IPS-NIHi7 (cell line): ENCODE data around the gene OCA2.
"Not testable (repeated sequence)": the region's sequence is repeated elsewhere in the genome, so short reads cannot be mapped to it uniquely, and the experiment has no call there.

ENCODE experiments used
- DNase-seq: peaks from one replicate; pipeline ENCODE4 v3.0.0; 2012; ENCODE audit warnings: mixed read lengths; ENCODE audit errors: extremely low spot score

Gene OCA2

GRCh38 chr15:28023933-28024888 lies 74.9 kb downstream of the OCA2 start:
- no peak for DNase-seq

GRCh38 chr15:28023422-28023821 lies 75.7 kb downstream of the OCA2 start:
- peak; percentile 4 for DNase-seq

GRCh38 chr15:28022961-28023360 lies 76.2 kb downstream of the OCA2 start:
- DNase-seq = no peak

DNA sequence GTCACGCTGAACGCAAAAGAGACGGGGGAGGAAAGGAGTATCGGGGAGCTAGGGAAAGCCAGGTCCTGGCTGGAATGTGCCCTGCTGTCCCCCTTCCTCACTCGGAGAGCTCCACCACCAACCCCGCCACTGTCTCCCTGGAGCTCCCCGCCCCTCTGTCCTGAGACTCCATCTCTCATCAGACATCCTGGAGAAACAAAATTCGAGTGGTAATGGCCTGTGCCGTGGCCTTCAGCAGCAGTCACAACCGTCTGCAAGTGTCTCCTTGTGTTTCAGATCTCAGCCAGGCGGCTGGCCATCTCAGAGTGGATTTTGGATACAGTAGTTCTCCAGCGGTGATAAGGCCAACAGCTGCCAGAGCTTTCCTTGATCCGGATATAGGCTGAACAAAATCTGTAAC lies 76.9 kb downstream of the OCA2 start:
- peak; percentile 8 for DNase-seq

- DNase-seq = peak; percentile 81
These were observed 77.7 kb downstream of the OCA2 start for GRCh38 chr15:28021281-28022039.

DNA sequence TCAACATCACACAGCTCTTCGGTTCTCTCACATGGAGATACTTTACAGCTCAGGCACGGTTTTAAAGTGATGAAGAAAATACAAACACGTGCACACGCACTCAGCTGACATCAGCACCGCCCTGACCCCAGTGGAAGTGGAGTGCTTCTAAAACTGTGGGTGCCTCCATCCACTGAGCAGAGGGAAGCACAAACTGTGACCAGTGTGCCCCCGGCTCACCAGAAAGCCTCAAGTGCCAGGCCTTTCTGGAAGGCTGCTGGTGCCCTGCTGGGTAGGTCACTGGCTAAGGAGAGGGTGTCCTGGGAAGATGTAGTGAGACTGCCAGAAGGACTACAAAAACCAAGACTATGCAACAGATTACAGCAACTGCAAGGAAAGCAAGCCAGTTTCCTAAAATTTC lies 78.5 kb downstream of the OCA2 start:
- DNase-seq = peak; percentile 4

DNA sequence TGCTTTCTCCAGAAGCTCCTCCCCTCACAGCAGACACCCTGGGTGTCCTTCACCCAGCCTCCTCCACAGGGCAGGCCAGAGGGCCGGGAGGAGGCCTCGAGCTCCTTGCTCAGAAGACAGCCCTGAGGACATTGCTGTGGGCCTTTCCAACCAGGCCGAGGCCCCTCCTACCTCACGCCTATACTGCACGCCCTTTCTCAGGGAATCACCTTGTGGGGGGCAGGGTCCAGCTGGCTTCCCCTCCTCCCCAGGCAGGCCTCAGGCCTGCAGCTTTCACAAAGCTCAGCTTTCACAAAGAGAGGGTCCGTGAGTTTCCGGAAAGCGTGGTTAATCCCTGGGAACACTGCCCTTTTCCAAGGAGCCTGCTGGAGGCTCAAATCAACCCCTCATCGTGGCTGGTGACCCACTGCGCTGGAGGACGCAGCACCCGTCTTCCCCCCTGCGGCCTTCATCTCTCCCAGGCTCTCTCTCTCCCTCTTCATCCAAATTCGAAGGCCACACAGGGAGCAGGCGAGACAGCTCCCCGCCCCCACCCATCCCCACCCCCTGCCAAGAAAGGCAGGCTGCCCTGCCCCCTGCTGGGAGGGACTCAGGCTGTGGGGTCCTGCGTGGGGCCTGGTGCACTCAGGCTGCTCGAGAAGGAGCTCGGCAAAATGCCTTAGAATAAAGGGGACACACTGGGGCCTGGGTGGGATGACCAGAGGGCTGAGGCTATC lies 79.4 kb downstream of the OCA2 start:
- DNase-seq = peak; percentile 38

GRCh38 chr15:28018291-28019044 lies 80.6 kb downstream of the OCA2 start:
- peak; percentile 5 for DNase-seq

DNA sequence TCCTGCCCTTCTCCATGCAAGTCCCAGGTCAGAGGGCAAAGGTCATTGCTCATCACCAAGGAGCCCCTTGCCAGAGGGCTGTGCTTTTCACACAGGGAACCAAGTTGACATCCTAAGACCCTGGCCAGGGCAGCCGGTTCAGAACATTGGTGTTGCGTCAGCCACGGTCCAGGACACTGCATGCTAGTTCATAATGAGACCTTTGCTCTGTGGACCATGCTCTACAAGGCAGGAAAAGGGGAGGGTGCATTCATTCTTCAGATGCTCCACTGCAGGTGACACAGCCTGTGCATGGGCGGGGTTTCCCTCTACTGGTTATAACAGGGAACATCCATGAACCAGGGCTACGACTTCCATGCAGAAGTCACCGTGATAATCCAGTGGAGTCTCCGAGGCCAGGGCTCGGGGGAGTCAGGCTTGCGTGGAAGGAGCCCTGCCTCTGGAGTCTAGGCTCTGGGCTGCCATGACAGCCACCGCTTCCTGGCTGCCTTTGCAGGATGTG lies 81.6 kb downstream of the OCA2 start:
- DNase-seq = peak; percentile 27

DNA sequence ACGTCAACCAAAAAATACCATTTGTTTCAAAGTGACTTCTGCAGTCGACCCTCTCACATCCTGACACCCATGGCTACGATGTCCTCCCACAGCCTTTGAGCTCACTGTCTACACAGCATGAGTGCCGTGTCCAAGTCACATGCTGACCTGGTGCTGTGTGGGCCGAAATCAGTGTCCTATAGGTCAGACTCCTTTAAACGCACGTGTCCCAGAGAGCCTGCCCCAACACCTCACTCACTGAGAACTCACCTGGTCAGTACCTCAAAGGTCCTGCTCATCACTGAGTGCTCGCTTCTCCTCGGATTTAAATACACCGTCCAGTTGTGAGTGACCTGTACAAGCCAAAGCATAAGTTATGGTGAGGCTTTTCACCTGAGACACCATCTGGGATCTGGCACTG lies 83.3 kb downstream of the OCA2 start:
- DNase-seq = no peak

DNA sequence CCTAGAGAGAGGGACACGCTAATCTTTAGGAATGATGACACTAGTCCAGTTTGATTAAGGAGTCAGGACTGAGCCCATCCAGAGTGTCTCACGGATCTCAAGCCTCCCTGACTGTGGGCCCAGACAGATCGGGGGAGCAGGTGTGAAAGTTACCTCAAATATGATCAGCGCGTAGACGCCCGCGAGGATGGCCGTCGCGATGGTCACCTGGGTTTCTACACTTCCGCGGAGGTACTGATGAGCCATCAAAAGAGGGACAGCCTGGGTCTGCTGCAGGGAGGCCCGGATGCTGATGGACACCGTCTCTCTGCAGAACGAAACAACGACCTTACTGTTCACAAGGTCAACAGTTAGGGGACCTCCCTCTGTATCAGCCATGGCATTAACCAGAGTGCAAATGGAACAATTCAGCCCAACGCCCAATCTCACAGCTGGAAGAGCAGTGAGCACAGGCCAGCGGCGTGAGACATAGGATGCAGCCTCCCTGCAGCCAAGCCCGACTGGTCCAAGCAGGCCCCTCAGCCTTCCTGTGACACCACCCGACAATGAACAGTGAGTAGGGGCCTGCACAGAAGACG lies 84.4 kb downstream of the OCA2 start:
- DNase-seq = no peak

GRCh38 chr15:28013976-28014375 lies 85.1 kb downstream of the OCA2 start:
- DNase-seq = no peak

GRCh38 chr15:28013480-28013879 lies 85.6 kb downstream of the OCA2 start:
- DNase-seq = no peak

DNA sequence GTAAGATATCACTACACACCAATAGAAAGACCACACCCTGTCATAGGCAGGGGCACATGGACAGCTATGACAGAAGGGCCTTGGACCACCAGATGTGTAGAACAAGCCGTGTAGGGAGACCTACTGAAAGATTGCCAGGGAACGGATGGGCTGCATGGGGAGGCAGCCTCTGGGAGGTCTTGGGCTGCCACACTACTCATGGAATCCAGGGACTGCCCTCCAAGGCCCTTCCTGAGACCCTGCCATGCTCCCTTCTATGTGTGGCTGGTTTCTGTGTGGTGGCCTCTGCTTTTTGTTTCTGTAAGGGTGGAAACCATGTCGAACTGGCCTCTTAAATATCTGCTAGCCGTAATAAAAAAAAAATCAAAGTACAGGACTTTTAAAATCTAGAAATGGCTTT lies 86.9 kb downstream of the OCA2 start:
- no peak for DNase-seq

DNA sequence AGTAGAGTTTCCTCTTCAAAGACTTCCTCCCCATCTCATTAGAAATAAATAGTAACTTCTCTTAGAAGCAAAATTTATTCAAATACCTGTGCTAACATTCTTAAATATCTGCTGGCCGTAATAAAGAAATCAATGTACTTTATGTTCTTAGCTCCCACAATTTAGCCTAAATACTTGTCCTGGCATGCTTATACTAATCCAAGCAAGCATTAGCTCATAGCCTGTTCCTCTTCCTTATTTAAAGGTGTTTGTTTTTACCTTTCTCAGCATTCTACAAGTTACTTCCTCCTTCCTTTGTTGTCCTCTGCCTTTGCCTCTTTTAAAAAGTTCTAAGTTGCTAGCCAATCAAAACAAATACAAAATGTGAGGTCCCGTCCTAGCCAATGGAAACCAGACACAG lies 90.9 kb downstream of the OCA2 start:
- not testable (repeated sequence) for DNase-seq

- DNase-seq = no peak
These were observed 92.8 kb downstream of the OCA2 start for GRCh38 chr15:28006116-28006905.

DNA sequence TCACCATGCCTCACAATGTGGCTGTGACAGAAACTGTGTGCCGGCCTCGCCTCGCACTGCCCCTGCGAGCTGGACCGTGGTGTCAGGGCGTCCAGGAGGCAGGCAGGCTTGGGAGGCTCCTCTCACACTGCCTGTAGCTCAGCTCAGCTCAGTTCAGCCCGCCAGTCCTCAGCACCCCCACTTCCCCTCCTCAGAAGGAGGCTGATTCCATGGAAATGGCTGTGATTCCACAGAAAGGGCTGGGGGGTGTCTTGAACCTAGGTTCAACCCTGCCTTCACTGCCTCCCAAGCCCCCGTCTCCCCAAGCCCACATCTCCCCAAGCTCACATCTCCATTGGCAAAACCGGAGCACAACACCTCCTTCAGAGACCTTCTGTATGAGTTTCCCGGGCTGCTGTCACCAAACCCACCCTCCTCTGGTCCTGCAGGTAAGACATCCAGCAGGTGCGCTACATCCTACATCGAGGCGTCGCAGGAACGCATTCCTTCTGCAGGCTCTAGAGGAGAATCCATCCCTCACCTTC lies 94.0 kb downstream of the OCA2 start:
- DNase-seq = no peak

DNA sequence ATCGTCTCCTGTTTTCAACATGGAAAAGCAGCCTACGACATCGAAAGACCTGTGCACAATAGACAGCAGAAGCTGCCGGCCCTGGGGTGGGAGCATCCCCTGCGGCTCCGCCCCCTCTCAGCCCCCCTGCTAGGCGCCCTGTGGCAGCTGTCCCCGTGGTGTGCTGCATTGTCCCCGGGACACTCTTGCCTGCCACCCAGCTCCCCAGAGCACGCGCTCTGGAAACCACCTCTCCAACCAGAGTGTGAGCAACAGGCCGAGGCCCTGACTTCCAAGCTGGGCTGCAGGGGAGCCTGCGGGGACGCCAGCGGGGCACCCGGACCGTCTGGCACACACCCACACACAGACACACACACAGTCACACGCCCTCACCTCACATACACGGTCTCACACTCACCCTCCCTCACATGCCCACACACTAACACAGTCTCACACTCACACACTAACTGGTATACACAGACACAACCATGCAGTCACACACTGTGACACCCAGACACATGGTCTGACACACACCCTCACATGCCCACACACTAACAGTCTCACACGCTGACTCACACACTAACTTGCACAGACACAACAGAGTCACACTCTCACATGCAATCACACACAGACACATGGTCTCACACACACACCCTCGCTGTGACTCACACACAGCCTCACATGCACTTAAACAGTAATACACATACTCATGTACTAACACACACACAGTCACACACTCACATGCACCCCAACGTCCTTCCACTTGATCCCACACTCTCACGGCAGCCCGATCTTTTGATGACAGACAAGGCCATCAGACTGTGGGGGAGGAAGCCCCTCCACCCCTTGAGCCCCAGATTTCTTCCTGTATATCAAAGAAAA lies 94.7 kb downstream of the OCA2 start:
- DNase-seq = no peak
